ENCODE data around the gene OR2B2. TPM values are rescaled to one million over a fixed set of nuclear protein-coding genes. Genes with fewer than 3 reads are reported as not detected.
"Not testable (repeated sequence)": the region's sequence is repeated elsewhere in the genome, so short reads cannot be mapped to it uniquely, and the experiment has no call there.

Gene OR2B2
- polyA plus RNA-seq, 1 donor from 2014 or later, result not detected

- H4K20me1 ChIP-seq (ENCODE audit: insufficient read depth), result no peaks in the 10 kb centered on the region
- no peaks in the 10 kb centered on the region for H3K9me2 ChIP-seq (ENCODE audit: insufficient read depth, low read length)
- no peak overlapping the region for H3K9ac ChIP-seq (ENCODE audit: low read length)
- H3K27ac ChIP-seq (ENCODE audit: low read length), result no peak overlapping the region
- H3F3A ChIP-seq (ENCODE audit: insufficient read depth, low read length, poor library complexity, severe bottlenecking), result no peaks in the 10 kb centered on the region
- no peak overlapping the region for H3K4me2 ChIP-seq (ENCODE audit: low read length)
- H3K79me2 ChIP-seq (replicated peaks; ENCODE audit: insufficient read depth, low read length), result no peaks in the 10 kb centered on the region
- H3K4me3 ChIP-seq (ENCODE audit: low read length), result no peak overlapping the region
- H3K9me3 ChIP-seq (ENCODE audit: low read length), result no peaks in the 10 kb centered on the region
- no peaks in the 10 kb centered on the region for H3K36me3 ChIP-seq (ENCODE audit: insufficient read depth, low read length)
- no peak for TF ChIP-seq POLR2AphosphoS5 (IDR thresholded peaks at IDR 0.05)
- H2AFZ ChIP-seq (ENCODE audit: low read depth, low read length), result no peak overlapping the region
- H3K27me3 ChIP-seq (ENCODE audit: insufficient read depth, low read depth, low read length), result no peaks in the 10 kb centered on the region
Measured at GRCh38 chr6:27931209-27931608, 19.0 kb upstream of the OR2B2 start.

DNA sequence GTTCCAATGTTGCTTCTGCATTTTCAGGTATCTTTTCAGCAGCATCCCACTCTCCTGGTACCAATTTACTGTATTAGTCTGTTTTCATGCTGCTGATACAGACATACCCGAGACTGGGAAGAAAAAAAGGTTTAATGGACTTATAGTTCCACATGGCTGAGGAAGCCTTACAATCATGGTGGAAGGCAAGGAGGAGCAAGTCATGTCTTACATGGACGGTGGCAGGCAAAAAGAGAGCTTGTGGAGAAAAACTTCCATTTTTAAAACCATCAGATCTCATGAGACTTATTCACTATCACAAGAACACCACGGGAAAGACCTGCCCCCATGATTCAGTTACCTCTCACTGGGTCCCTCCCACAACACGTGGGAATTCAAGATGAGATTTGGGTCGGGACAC lies 17.7 kb upstream of the OR2B2 start:
- H3K4me2 ChIP-seq (ENCODE audit: low read length); H2AFZ ChIP-seq (ENCODE audit: low read depth, low read length); H3K9ac ChIP-seq (ENCODE audit: low read length); H3F3A ChIP-seq (ENCODE audit: insufficient read depth, low read length, poor library complexity, severe bottlenecking); H4K20me1 ChIP-seq (ENCODE audit: insufficient read depth); H3K27ac ChIP-seq (ENCODE audit: low read length); H3K9me2 ChIP-seq (ENCODE audit: insufficient read depth, low read length); H3K79me2 ChIP-seq (replicated peaks; ENCODE audit: insufficient read depth, low read length); H3K27me3 ChIP-seq (ENCODE audit: insufficient read depth, low read depth, low read length); H3K9me3 ChIP-seq (ENCODE audit: low read length); H3K36me3 ChIP-seq (ENCODE audit: insufficient read depth, low read length); H3K4me3 ChIP-seq (ENCODE audit: low read length): not testable (repeated sequence)

DNA sequence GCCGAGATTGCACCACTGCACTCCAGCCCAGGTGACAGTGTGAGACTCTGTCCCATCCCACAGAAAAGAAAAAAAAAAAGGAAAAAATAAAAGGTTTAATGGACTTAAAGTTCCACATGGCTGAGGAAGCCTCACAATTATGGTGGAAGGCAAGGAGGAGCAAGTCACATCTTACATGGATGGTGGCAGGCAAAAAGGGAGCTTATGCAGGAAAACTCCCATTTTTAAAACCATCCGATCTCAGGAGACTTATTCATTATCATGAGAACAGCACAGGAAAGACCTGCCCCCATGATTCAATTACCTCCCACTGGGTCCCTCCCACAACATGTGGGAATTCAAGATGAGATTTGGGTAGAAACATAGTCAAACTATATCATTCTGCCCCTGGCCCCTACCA lies 15.8 kb upstream of the OR2B2 start:
- H3K4me3 ChIP-seq (ENCODE audit: low read length); H3K9me2 ChIP-seq (ENCODE audit: insufficient read depth, low read length): not testable (repeated sequence)

DNA sequence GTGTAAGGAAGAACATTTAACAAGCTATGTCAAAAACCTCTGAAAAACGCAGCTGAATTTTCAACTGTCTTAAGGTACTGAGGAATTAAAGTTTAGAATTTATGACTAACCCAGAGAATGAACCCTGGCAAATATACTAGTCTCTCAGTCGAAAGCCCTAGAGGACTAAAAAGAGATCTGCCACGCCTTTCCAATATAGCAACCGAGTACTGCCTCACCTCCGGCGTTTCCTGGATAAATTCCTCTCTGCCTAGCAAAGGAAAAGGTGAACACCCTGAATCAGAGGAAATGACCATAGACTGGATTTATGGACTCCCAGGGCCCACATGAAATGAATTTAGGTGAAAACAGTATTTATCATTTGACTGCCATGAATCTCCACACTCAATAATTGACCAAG lies 12.0 kb upstream of the OR2B2 start:
- no peaks in the 10 kb centered on the region for H3K27me3 ChIP-seq (ENCODE audit: insufficient read depth, low read depth, low read length)
- TF ChIP-seq POLR2AphosphoS5 (IDR thresholded peaks at IDR 0.05), result no peak
- no peak for TF ChIP-seq EZH2 (IDR thresholded peaks at IDR 0.05; ENCODE audit: borderline replicate concordance, insufficient read depth, low read length, poor library complexity, severe bottlenecking)
- no peak for TF ChIP-seq RAD21 (conservative IDR thresholded peaks at IDR 0.05)
- TF ChIP-seq, protein P1, sequence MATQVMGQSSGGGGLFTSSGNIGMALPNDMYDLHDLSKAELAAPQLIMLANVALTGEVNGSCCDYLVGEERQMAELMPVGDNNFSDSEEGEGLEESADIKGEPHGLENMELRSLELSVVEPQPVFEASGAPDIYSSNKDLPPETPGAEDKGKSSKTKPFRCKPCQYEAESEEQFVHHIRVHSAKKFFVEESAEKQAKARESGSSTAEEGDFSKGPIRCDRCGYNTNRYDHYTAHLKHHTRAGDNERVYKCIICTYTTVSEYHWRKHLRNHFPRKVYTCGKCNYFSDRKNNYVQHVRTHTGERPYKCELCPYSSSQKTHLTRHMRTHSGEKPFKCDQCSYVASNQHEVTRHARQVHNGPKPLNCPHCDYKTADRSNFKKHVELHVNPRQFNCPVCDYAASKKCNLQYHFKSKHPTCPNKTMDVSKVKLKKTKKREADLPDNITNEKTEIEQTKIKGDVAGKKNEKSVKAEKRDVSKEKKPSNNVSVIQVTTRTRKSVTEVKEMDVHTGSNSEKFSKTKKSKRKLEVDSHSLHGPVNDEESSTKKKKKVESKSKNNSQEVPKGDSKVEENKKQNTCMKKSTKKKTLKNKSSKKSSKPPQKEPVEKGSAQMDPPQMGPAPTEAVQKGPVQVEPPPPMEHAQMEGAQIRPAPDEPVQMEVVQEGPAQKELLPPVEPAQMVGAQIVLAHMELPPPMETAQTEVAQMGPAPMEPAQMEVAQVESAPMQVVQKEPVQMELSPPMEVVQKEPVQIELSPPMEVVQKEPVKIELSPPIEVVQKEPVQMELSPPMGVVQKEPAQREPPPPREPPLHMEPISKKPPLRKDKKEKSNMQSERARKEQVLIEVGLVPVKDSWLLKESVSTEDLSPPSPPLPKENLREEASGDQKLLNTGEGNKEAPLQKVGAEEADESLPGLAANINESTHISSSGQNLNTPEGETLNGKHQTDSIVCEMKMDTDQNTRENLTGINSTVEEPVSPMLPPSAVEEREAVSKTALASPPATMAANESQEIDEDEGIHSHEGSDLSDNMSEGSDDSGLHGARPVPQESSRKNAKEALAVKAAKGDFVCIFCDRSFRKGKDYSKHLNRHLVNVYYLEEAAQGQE (IDR thresholded peaks at IDR 0.05; ENCODE audit: borderline replicate concordance), result no peak
- TF ChIP-seq SMC3 (conservative IDR thresholded peaks at IDR 0.05; ENCODE audit: poor library complexity), result no peak
- TF ChIP-seq CTCF (IDR thresholded peaks at IDR 0.05; ENCODE audit: poor library complexity, severe bottlenecking), result no peak
- TF ChIP-seq MXI1 (conservative IDR thresholded peaks at IDR 0.05; ENCODE audit: poor library complexity, severe bottlenecking), result no peak
- no peak for TF ChIP-seq TAF1 (IDR thresholded peaks at IDR 0.05; ENCODE audit: low read depth)
- TF ChIP-seq EP300 (conservative IDR thresholded peaks at IDR 0.05; ENCODE audit: poor library complexity, severe bottlenecking), result no peak
- H2AFZ ChIP-seq (ENCODE audit: low read depth, low read length), result no peak overlapping the region
- no peak overlapping the region for H3K4me3 ChIP-seq (ENCODE audit: low read length)
- H3K9me3 ChIP-seq (ENCODE audit: low read length), result no peaks in the 10 kb centered on the region
- H4K20me1 ChIP-seq (ENCODE audit: insufficient read depth), result no peaks in the 10 kb centered on the region
- H3K79me2 ChIP-seq (replicated peaks; ENCODE audit: insufficient read depth, low read length), result no peaks in the 10 kb centered on the region
- H3K4me2 ChIP-seq (ENCODE audit: low read length), result no peak overlapping the region
- no peak overlapping the region for H3K27ac ChIP-seq (ENCODE audit: low read length)
- H3F3A ChIP-seq (ENCODE audit: insufficient read depth, low read length, poor library complexity, severe bottlenecking), result no peaks in the 10 kb centered on the region
- H3K9me2 ChIP-seq (ENCODE audit: insufficient read depth, low read length), result no peaks in the 10 kb centered on the region
- H3K36me3 ChIP-seq (ENCODE audit: insufficient read depth, low read length), result no peaks in the 10 kb centered on the region
- H3K9ac ChIP-seq (ENCODE audit: low read length), result no peak overlapping the region

More for the DNA sequence above, 15.8 kb upstream of the OR2B2 start:
- not testable (repeated sequence) for H3K79me2 ChIP-seq (replicated peaks; ENCODE audit: insufficient read depth, low read length); H2AFZ ChIP-seq (ENCODE audit: low read depth, low read length); H3K27ac ChIP-seq (ENCODE audit: low read length); H4K20me1 ChIP-seq (ENCODE audit: insufficient read depth); H3F3A ChIP-seq (ENCODE audit: insufficient read depth, low read length, poor library complexity, severe bottlenecking); H3K4me2 ChIP-seq (ENCODE audit: low read length); H3K9ac ChIP-seq (ENCODE audit: low read length); H3K36me3 ChIP-seq (ENCODE audit: insufficient read depth, low read length); H3K27me3 ChIP-seq (ENCODE audit: insufficient read depth, low read depth, low read length); H3K9me3 ChIP-seq (ENCODE audit: low read length)

Data from neural cell (in vitro differentiated cells).